C4-2B (cell line): Measurements from ENCODE around the gene CENPP.
"Not testable (repeated sequence)": the region's sequence is repeated elsewhere in the genome, so short reads cannot be mapped to it uniquely, and the experiment has no call there.

ENCODE experiments used
- H3K27ac ChIP-seq: fragments of 450-650 bp; 2 replicates; pipeline ENCODE4 v1.5.1; 2017
- ZFX ChIP-seq: fragments of 450-650 bp; IDR thresholded peaks from 2 replicates; pipeline ENCODE4 v1.6.1; 2017
- TF ChIP-seq, protein P1 (sequence below): fragments of 450-650 bp; conservative IDR thresholded peaks from 2 replicates; pipeline ENCODE4 v1.5.1; 2017; ENCODE audit warnings: mild to moderate bottlenecking

CENPP gene

GRCh38 chr9:92561374-92562330, 235.9 kb downstream of the CENPP start:
- H3K27ac ChIP-seq: no peak overlapping the region

GRCh38 chr9:92562461-92562967, 236.8 kb downstream of the CENPP start:
- TF ChIP-seq, protein P1, sequence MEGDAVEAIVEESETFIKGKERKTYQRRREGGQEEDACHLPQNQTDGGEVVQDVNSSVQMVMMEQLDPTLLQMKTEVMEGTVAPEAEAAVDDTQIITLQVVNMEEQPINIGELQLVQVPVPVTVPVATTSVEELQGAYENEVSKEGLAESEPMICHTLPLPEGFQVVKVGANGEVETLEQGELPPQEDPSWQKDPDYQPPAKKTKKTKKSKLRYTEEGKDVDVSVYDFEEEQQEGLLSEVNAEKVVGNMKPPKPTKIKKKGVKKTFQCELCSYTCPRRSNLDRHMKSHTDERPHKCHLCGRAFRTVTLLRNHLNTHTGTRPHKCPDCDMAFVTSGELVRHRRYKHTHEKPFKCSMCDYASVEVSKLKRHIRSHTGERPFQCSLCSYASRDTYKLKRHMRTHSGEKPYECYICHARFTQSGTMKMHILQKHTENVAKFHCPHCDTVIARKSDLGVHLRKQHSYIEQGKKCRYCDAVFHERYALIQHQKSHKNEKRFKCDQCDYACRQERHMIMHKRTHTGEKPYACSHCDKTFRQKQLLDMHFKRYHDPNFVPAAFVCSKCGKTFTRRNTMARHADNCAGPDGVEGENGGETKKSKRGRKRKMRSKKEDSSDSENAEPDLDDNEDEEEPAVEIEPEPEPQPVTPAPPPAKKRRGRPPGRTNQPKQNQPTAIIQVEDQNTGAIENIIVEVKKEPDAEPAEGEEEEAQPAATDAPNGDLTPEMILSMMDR: no peak
- no peak for TF ChIP-seq ZFX
- no peak overlapping the region for H3K27ac ChIP-seq

More at GRCh38 chr9:92561374-92562330, 235.9 kb downstream of the CENPP start:
- TF ChIP-seq, protein P1: no peak
- TF ChIP-seq ZFX: no peak

DNA sequence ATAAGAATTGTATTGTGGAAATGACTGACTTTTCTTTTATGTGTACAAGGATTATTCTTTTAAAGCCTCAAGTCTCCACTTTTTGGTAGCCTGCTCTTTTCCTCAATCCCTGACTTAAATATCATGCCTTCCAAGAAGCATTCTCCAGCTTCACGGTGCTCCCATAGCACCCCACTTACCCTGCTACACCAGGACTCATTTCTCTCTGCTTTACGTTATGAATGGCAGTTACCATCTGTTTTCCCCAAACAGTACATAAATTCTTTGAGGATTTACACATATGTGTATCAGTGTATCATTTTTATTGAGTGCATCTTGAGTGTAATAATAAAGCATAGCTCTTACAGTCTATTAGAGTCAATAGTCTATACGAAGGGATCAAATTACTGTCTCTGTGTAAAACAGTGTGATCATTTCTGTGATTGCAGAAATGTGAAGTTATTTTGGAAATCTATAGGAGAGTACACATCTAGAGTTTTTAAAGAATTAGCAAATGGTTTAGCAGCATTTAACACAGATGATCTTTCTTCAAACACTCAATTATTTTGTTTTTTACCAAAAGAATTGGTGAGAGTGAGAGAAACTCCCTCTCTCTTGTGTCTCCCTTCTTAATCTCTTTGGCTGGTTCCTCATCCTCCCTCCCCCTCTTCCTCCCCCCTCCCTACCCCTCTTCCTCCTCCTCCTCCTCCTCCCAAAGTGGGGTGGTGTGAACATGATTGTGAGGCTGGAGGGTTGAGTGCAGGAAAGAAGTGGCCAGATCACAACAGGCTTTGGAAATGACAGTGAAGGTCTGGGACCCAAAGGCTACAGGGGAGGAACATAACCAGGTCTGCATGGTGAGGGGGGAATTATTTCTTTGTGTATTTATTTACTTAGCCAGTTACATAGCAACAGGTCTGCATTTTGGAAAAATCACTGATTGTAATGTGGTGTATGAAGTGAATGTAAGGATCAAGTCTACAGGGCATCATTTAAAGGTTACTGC, 237.7 kb downstream of the CENPP start:
- no peak overlapping the region for H3K27ac ChIP-seq
- TF ChIP-seq, protein P1: no peak
- no peak for TF ChIP-seq ZFX

DNA sequence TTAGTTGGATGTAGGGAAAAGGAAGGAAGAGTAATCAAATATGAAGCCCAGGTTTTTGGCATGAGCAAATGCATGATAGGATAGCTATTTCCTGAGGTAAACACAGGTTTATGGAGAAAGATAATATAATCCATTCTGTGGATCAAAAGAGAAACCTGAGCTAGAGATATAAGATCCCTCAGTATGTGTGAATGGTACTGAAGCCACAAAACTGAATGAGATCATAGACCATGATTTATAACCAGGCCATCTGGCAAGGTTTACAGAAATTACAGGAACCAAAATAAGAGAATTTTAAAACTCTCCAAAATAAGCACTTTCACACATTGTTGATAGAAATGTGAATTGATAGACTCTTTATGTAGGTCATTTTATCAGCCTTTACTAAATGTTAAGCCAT, 238.8 kb downstream of the CENPP start:
- TF ChIP-seq ZFX: no peak
- TF ChIP-seq, protein P1: no peak
- no peak overlapping the region for H3K27ac ChIP-seq

DNA sequence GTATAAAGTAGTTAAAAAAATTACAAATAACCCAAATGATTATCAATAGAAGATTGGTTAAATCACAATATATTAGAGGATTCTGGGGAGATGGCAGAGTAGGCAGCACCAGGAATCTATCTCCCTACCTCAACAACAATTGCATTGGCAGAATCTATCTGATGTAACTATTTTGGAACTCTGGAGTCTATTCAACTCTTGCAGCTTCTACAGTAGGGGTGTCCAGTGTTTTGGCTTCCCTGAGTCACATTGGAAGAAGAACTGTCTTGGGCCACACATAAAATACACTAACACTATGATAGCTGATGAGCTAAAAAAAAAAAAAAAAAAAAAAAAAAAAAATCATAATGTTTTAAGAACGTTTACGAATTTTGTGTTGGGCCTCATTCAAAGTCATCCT, 239.2 kb downstream of the CENPP start:
- no peak overlapping the region for H3K27ac ChIP-seq
- no peak for TF ChIP-seq ZFX
- TF ChIP-seq, protein P1: no peak

- not testable (repeated sequence) for H3K27ac ChIP-seq
Observed at GRCh38 chr9:92571871-92572270, 246.1 kb downstream of the CENPP start.

- H3K27ac ChIP-seq: not testable (repeated sequence)
Observed at GRCh38 chr9:92573612-92574011, 247.9 kb downstream of the CENPP start.

DNA sequence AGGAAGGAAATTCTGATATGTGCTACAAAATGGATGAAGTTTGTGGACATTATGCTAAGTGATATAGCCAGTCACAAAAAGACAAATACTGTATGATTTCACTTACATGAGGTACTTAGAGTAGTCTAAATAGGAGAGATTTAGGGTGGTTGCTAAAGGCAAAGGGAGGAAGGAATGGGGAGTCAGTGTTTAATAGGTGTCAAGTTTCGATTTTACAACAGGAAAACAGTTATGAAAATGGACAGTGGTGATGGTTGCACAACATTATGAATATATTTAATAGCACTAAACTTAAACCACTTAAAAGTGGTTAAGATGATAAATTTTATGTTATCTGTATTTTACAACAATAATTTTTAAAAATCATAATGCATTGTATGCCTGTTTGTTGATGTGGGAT, 250.4 kb downstream of the CENPP start:
- no peak overlapping the region for H3K27ac ChIP-seq
- TF ChIP-seq, protein P1: no peak
- TF ChIP-seq ZFX: no peak
